ENCODE data around the gene AANAT.

GRCh38 chr17:76419576-76420260 lies 47.7 kb upstream of the AANAT start:
- no peak for TF ChIP-seq POLR2AphosphoS2 (conservative IDR thresholded peaks at IDR 0.05; ENCODE audit: low read length)
- TF ChIP-seq EP300 (IDR thresholded peaks at IDR 0.05) = no peak
- no peak for TF ChIP-seq BHLHE40 (IDR thresholded peaks at IDR 0.05; ENCODE audit: low read depth, low read length)
- TF ChIP-seq POLR2A (IDR thresholded peaks at IDR 0.05; ENCODE audit: low read length) = no peak
- TF ChIP-seq RFX5 (IDR thresholded peaks at IDR 0.05) = no peak
- TF ChIP-seq ZNF302 (CRISPR knock-in tag; IDR thresholded peaks at IDR 0.05) = no peak
